Left ventricle myocardium superior (tissue), 1 donor: ENCODE results near the gene NDUFC2. TPM values are rescaled to one million over a fixed set of nuclear protein-coding genes. Genes with fewer than 3 reads are reported as not detected.
"Not testable (repeated sequence)": the region's sequence is repeated elsewhere in the genome, so short reads cannot be mapped to it uniquely, and the experiment has no call there.

Source experiments
- ATAC-seq: fragments of 200-7000 bp; cut with Tn5 transposase; one replicate; pipeline ENCODE4 v1.9.1; 2020; ENCODE audit warnings: mild to moderate bottlenecking, moderate library complexity
- DNase-seq: peaks from one replicate; pipeline ENCODE4 v3.0.0-alpha.2; 2020
- intact Hi-C: fragments of 100-400 bp; cut with micrococcal nuclease; formaldehyde crosslinking; loops from one replicate; pipeline ENCODE4 v1.11.0; 2022
- total RNA-seq: library from RNA; stranded (reverse); fragmentation: NEBNext Ultra II Directional; extraction: Animal tissue kit (Norgen Biotek cat#: 25700); gene quantifications from one replicate; pipeline ENCODE4 v1.2.1, GENCODE V29; 2021
- donor health status: DM: no; HTN: yes; CAD: no; lungs with severe emphysema.

NDUFC2 gene
- total RNA-seq, 1 donor from 2014 or later, result 348 TPM

DNA sequence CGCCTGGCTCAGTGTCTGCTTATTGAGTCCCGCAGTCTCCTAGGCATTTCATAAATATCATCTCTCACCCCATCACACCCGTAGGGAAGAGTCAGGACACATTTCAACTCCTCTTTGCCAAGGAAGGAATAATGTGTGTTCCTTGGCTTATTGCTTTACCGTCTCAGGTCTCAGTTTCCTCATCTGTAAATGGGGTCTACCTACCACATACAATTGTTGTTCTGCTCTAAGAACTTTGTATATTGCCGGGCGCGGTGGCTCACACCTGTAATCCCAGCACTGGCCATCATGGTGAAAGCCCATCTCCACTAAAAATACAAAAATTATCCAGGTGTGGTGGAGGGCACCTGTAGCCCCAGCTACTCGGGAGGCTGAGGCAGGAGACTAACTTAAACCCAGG lies 19.1 kb downstream of the NDUFC2 start:
- intact Hi-C loops, result no loop called here
- no peak for ATAC-seq
- no peak for DNase-seq

DNA sequence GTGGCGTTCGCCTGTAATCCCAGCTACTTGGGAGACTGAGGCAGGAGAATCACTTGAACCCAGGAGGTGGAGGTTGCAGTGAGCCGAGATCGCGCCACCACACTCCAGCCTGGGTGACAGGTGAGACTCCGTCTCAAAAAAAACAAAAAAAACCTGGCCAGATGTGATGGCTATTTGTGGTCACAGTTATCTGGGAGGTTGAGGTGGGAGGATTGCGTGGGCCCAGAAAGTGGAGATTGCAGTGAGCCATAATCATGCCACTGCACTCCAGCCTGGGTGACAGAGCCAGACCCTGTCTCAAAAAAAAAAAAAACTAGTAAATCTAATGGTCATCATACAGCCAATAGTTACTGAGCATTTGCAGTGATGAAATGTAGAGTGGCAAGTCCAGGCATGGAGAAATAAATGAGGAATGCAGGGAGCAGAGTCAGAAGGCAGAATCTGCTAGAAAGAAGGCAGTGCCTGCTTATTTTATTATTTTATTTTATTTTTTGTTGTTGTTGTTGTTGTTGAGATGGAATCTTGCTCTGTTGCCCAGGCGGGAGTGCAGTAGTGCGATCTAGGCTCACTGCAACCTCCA lies 19.8 kb downstream of the NDUFC2 start:
- DNase-seq, intact Hi-C loops, ATAC-seq: not testable (repeated sequence)

DNA sequence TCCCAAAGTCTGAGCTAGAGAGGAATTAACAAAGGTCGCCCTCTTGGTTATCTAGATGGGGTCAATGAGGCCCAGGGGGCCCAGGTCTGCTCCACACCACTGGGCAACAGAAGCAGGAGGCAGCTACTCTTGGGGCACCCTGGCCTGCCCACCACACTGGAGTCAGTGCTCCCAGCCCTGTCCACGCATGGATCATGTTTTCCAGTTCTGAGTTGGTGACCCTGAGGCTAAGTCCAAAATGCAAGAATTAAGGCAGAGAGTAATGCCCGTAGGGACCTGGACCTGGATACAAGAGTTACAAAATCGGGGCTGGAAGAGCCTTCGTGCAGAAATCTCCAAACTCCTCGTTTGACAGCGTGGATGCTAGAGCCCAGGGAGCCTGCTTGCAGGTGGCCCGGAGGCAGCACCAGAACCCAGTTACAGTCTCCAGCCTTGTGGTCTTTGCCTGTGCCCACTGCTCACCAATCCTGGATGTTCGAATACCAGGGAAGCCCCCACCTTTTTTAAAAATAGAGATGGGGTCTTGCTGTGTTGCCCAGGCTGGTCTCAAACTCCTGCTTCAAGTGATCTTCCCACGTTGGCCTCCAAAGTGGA lies 22.1 kb downstream of the NDUFC2 start:
- intact Hi-C loops, result no loop called here
- no peak for DNase-seq
- ATAC-seq, result no peak

GRCh38 chr11:78056093-78056492 lies 23.6 kb downstream of the NDUFC2 start:
- DNase-seq, result no peak
- intact Hi-C loops, result no loop called here
- ATAC-seq, result no peak

DNA sequence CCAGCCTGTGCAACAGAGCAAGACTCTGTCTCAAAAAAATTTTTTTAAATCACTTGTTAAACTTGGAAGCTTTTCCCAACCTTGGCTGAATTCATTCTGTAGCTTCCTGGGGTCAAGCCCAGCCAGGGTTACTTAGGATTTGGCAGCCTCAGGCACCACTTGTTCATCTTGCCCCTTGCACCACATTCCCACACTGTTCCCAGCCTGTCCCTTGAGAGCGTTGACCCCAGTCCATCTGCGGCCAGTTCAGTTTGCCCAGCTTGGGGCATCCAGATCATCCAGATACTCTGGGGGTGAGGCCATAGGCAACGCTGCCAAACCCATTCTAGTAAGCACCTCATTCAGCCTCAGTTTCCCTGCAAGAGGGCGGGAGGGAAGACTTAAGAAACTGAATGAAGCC lies 24.7 kb downstream of the NDUFC2 start:
- ATAC-seq, result no peak
- no peak for DNase-seq
- intact Hi-C loops, result no loop called here

- intact Hi-C loops, result no loop called here
- DNase-seq, result no peak
- no peak for ATAC-seq
These were observed 28.5 kb downstream of the NDUFC2 start for GRCh38 chr11:78050964-78051831.

DNA sequence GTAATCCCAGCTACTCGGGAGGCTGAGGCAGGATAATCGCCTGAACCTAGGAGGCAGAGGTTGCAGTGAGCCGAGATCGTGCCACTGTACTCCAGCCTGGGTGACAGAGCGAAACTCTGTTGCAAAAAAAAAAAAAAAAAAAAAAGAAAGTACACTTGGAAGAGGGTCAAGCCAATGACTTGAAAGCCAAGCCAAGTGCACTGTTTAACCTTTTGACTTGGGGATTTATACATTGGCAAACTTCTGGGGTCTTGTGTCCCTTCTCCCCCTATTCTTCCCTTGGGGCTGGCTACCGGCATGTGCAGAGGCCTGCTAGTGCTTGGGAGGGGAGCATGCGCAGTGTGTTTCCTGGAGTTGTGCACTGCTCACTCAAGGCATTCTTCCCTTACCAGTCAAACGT lies 30.3 kb downstream of the NDUFC2 start:
- ATAC-seq (no peak), DNase-seq (no peak)
- intact Hi-C loops, result no loop called here

GRCh38 chr11:78048561-78048960 lies 31.1 kb downstream of the NDUFC2 start:
- DNase-seq (no peak), ATAC-seq (no peak)
- intact Hi-C loops, result no loop called here

DNA sequence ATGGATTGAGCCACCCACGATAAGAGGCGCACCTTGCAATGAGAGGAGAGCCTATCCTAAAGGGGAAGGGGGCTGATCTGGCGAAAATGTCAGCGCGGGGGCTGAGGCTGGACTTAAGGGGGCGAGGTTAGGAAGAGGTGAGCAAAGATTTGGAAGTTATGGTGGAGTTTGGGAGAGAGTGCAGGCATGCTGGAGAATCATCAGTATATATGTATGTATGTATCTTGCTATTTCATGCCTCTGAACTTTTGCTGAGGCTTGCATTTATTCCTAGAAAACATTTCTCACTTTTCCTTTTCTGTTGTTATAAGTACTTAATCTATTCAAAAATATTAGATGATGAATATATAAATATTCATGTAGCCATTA lies 33.2 kb downstream of the NDUFC2 start:
- intact Hi-C loops, result no loop called here

GRCh38 chr11:78045851-78046485 lies 33.7 kb downstream of the NDUFC2 start:
- intact Hi-C loops, result no loop called here
- peak; percentile 96 for ATAC-seq

More for the DNA sequence above, 33.2 kb downstream of the NDUFC2 start:
- DNase-seq (no peak), ATAC-seq (no peak)

DNA sequence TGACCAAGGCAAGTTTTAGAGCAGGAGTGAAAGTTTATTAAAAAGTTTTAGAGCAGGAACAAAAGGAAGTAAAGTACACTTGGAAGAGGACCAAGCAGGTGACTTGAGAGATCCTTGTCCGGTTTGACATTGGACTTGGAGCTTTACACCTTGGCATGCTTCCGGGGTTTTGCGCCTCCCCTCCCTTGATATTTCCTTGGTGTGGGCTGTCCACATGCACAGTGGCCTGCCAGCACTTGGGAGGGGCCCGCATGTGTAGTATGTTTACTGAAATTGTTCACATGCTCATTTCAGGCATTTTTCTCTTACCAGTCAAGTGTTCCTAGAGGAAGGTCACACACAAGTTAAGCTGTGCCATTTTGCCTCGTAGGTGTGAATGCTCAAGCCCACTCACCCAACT lies 35.0 kb downstream of the NDUFC2 start:
- ATAC-seq (no peak), DNase-seq (no peak)
- intact Hi-C loops, result no loop called here

More at GRCh38 chr11:78045851-78046485, 33.7 kb downstream of the NDUFC2 start:
- peak; percentile 94 for DNase-seq

GRCh38 chr11:78041843-78042440 lies 37.7 kb downstream of the NDUFC2 start:
- intact Hi-C loops, result no loop called here
- ATAC-seq, result no peak
- no peak for DNase-seq

- intact Hi-C loops, ATAC-seq, DNase-seq: not testable (repeated sequence)
These were observed 38.3 kb downstream of the NDUFC2 start for GRCh38 chr11:78041380-78041719.

DNA sequence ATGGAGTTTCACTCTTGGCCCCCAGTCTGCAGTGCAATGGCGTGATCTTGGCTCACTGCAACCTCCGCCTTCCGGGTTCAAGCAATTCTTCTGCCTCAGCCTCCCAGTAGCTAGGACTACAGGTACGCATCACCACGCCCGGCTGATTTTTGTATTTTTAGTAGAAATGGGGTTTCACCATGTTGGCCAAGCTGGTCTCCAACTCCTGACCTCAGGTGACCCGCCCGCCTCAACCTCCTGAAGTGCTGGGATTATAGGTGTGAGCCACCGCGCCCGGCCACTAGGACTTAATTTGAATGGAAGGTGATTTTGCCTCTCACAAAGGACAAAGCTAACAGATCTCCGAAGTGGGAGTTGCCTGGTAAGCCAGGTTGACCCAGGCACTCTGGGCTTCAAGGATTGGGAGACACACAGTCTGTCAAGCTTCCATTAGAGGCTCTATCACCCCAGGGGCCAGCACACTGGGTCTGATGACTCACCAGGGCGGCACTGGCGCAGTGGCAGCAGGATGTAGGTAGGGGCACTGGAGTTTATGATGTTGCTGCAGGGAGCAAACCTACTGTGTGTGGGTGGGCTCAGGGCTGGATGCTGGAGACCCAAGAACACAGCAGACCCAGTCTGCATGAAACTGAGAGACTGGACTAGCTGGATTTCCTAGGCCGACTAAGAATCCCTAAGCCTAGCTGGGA lies 38.8 kb downstream of the NDUFC2 start:
- ATAC-seq, result no peak
- intact Hi-C loops, result no loop called here

GRCh38 chr11:78039919-78040671 lies 39.6 kb downstream of the NDUFC2 start:
- peak; percentile 77 for ATAC-seq
- intact Hi-C loops, result no loop called here
- DNase-seq, result peak; percentile 79

More for the DNA sequence above, 38.8 kb downstream of the NDUFC2 start:
- no peak for DNase-seq

- intact Hi-C loops, result no loop called here
These were observed 40.2 kb downstream of the NDUFC2 start for GRCh38 chr11:78039391-78039918.

GRCh38 chr11:78038697-78039313 lies 40.9 kb downstream of the NDUFC2 start:
- DNase-seq (no peak), ATAC-seq (no peak)
- intact Hi-C loops, result no loop called here

More at GRCh38 chr11:78039391-78039918, 40.2 kb downstream of the NDUFC2 start:
- ATAC-seq (no peak), DNase-seq (no peak)
